EL (cell line): ENCODE measurements around the gene MGMT.
A peak's percentile ranks its signal among the peaks of the same experiment; 100 is the strongest.

Source experiments
- DNase-seq: peaks from one replicate; pipeline ENCODE4 v3.0.0-alpha.2; 2016

MGMT gene

GRCh38 chr10:129497013-129497412 lies 30.0 kb downstream of the MGMT start:
- DNase-seq, result no peak

GRCh38 chr10:129498680-129499079 lies 31.6 kb downstream of the MGMT start:
- no peak for DNase-seq

DNA sequence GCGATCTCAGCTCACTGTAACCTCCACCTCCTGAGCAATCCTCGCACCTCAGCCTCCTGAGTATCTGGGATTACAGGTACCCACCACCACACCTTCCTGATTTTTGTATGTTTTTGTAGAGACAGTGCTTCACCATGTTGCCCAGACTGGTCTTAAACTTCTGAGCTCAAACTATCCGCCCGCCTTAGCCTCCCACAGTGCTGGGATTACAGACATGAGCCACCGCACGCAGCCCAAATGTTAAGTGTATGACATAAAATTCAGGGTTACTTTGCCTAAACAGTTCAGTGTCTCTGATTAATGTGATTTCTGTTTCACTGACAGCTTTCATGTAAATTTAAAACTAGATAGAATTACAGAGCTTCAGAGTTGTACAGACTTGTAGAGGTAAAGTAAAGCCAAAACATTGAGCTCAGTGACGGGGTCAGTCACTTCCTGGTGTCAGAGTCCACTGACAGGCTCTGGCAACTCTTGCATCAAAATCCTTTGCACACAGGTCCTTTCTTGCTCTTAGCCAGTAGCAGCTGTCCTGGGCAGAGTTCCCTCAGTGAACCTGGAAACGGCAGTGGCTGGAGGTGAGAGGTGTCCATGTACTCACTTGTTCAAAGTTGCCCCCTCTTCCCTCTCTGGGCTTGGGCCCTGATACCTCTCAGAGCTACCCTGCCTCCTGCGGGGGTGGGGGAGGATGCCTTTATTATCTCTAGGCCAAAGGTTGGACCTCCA lies 33.7 kb downstream of the MGMT start:
- DNase-seq, result no peak

- DNase-seq, result no peak
These were observed 34.8 kb downstream of the MGMT start for GRCh38 chr10:129501652-129502436.

GRCh38 chr10:129502448-129502847 lies 35.4 kb downstream of the MGMT start:
- no peak for DNase-seq

- DNase-seq, result peak; percentile 2
These were observed 38.5 kb downstream of the MGMT start for GRCh38 chr10:129505500-129506075.

GRCh38 chr10:129506101-129506797 lies 39.2 kb downstream of the MGMT start:
- DNase-seq, result no peak

- DNase-seq, result no peak
These were observed 40.3 kb downstream of the MGMT start for GRCh38 chr10:129507216-129507889.

DNA sequence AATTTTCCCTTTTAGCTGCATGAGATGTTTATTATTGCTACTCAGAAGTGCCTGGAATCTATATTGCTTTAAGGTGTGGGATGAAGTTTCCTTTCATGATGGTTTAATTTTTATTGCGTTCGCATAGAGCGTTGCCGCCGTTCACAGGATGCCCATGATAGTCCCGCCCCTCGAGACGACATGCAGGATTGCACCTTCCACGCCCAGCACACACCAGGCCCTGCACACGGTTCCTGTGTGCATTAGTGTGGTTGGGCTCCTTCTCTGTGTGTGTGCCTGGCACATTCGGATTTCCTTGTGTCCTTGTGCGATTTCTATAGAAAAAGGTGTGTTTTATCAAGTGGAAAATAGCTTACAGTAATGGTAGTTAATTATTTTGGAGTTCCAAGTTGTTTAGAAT lies 42.1 kb downstream of the MGMT start:
- no peak for DNase-seq

DNA sequence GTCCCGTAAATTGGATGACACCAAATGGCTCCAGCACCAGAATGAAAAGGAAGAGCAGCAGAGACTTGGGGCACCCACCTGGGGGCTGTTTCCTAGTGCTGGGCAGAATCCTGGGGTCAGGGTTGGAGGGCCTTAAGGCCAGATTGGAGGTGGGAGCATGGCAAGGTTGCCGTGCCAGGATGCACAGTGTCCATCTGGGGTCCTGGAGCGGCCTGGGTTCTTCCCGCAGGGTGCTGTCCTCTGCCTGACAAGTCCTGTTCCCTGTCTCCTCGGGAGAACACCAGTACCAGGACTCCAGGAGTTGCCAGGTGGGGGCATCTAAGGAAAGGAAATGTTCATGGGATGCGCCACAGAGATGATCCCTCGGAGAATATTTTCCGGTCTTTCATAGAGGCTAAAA lies 42.8 kb downstream of the MGMT start:
- DNase-seq, result no peak

GRCh38 chr10:129511086-129511485 lies 44.0 kb downstream of the MGMT start:
- DNase-seq, result no peak

GRCh38 chr10:129511758-129512157 lies 44.7 kb downstream of the MGMT start:
- no peak for DNase-seq

GRCh38 chr10:129513312-129513711 lies 46.3 kb downstream of the MGMT start:
- DNase-seq, result no peak

- no peak for DNase-seq
These were observed 47.8 kb downstream of the MGMT start for GRCh38 chr10:129514568-129515451.

- no peak for DNase-seq
These were observed 50.0 kb downstream of the MGMT start for GRCh38 chr10:129516846-129517679.

- no peak for DNase-seq
These were observed 50.6 kb downstream of the MGMT start for GRCh38 chr10:129517680-129518057.

- DNase-seq, result no peak
These were observed 51.8 kb downstream of the MGMT start for GRCh38 chr10:129518793-129519192.

DNA sequence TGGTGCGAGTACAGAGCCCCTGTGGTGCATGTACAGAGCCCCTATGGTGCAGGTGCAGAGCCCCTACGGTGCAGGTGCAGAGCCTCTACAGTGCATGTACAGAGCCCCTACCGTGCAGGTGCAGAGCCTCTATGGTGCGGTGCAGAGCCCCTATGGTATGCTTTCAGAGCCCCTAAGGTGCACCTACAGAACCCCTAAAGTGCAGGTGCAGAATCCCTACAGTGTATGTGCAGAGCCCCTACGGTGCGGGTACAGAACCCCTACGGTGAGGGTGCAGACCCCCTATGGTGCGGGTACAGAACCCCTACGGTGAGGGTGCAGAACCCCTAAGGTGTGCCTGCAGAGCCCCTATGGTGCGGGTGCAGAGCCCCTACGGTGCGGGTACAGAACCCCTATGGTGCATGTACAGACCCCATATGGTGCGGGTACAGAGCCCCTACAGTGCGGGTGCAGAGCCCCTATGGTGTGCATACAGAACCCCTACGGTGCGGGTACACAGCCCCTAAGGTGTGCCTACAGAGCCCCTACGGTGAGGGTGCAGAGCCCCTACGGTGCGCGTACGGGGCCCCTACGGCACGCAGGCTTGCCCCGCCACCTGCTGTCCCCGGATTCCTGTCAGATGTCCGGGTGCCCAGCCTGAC lies 53.5 kb downstream of the MGMT start:
- no peak for DNase-seq

DNA sequence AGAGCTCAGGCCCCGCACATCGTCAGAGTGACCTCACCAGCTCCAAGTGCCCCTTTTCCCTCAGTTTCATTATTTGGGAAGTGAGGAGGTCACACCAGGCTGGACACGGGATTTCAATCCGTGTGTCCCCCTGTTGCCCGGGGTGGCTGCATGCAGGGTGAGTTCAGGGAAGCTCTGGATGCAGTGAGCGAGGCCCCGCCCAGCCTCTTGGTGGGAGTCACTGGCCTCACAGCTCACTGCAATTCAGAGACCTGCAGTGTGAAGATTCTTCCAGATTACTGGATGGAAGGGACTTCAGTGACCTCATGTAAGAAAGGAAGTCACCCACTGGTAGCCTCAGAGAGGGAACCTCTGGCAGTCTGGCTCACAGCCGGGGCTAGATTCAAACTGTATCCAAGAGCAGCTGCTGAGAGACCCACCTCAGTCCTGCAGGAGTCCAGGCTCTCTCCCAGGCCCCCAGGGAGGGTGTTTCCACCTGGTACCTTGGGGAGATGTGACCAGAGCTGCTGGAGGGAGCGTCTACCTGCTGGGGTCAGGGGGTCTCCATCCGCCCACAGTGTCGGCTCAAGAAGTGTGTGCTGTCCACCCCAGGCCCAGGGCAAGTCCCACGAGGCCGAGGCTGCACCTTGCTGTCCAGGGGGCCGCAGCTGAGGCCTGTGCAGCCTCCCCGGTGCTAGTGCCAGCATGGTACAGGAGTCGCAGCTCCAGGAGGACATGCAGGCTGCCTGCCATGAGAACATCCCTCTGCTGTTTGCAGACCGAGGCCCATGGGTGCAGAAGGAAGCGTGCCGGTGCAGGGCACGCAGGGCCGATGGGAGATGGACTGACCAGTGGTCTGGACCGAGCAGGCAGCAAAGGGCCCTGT lies 54.4 kb downstream of the MGMT start:
- no peak for DNase-seq
